Measurements from ENCODE around the gene ZBTB20. TPM values are rescaled to one million over a fixed set of nuclear protein-coding genes. Genes with fewer than 3 reads are reported as not detected.
A peak's percentile ranks its signal among the peaks of the same experiment; 100 is the strongest.

ZBTB20 gene
- total RNA-seq, 5 donors from 2014 or later (not counting 1 experiment from before 2014, with no cell fraction given) = 43.1 to 80.7 (median 48.4) TPM

- Histone ChIP-seq H3K4me3 (ENCODE audit: control insufficient read depth in 1 of 2, extremely low read depth in 1 of 2, low read length in 1 of 2) (no peak overlapping the region), H3K27ac (ENCODE audit: low read length) (no peak overlapping the region), H3K9me3 (no peaks in the 10 kb centered on the region), H3K4me1 (ENCODE audit: control insufficient read depth in 1 of 2, extremely low read depth in 1 of 2, insufficient read depth in 2 of 2, low read length in 2 of 2) (no peaks in the 10 kb centered on the region), H3K27me3 (replicated peaks in 1 of 2; ENCODE audit: control insufficient read depth in 2 of 2, extremely low read depth in 1 of 2, insufficient read depth in 2 of 2, low read length in 1 of 2) (no peaks in the 10 kb centered on the region), H3K36me3 (ENCODE audit: control insufficient read depth in 2 of 2, extremely low read depth in 1 of 2, insufficient read depth in 1 of 2, low read length in 1 of 2) (peaks cover 0 to 32% of the 10 kb centered on the region in 2 donors)
- H3K36me3 Mint-ChIP-seq = peaks cover 41% of the 10 kb centered on the region
- no peak for ATAC-seq (replicated peaks in 1 of 4)
- H3K27me3 Mint-ChIP-seq = no peaks in the 10 kb centered on the region
- H3K9me3 Mint-ChIP-seq = no peaks in the 10 kb centered on the region
- 100% methylated on average over 2 of the region's 4 CpGs for WGBS (ENCODE audit: insufficient coverage)
- POLR2A ChIA-PET = no interaction called here
- DNase-seq = no peak
- H3K4me1 Mint-ChIP-seq = no peaks in the 10 kb centered on the region
- CTCF ChIA-PET = interaction anchor here in 1 of 2 donors (1.1 kb wide), 1 partner anchor 41 kb away, joined by 3 read pairs; no protein-coding TSS in a partner anchor
- H3K27ac Mint-ChIP-seq = no peak overlapping the region
- H3K4me3 Mint-ChIP-seq = no peak overlapping the region
These were observed 769.7 kb downstream of the ZBTB20 start for GRCh38 chr3:114377426-114377825.

- WGBS (ENCODE audit: insufficient coverage) = 93% methylated on average over 3 of the region's 8 CpGs
- POLR2A ChIA-PET = no interaction called here
These were observed 770.4 kb downstream of the ZBTB20 start for GRCh38 chr3:114376516-114377185.

GRCh38 chr3:114375608-114376421, 771.3 kb downstream of the ZBTB20 start:
- no peaks in the 10 kb centered on the region for H3K4me1 Mint-ChIP-seq
- Histone ChIP-seq H3K4me1 (ENCODE audit: control insufficient read depth in 1 of 2, extremely low read depth in 1 of 2, insufficient read depth in 2 of 2, low read length in 2 of 2) (no peaks in the 10 kb centered on the region), H3K27ac (ENCODE audit: low read length) (no peak overlapping the region), H3K4me3 (ENCODE audit: control insufficient read depth in 1 of 2, extremely low read depth in 1 of 2, low read length in 1 of 2) (no peak overlapping the region), H3K36me3 (ENCODE audit: control insufficient read depth in 2 of 2, extremely low read depth in 1 of 2, insufficient read depth in 1 of 2, low read length in 1 of 2) (peaks cover 2 to 30% of the 10 kb centered on the region in 2 donors), H3K27me3 (replicated peaks in 1 of 2; ENCODE audit: control insufficient read depth in 2 of 2, extremely low read depth in 1 of 2, insufficient read depth in 2 of 2, low read length in 1 of 2) (no peaks in the 10 kb centered on the region), H3K9me3 (no peaks in the 10 kb centered on the region)
- CTCF ChIA-PET = interaction anchor here in 1 of 2 donors (1.2 kb wide), 1 partner anchor 9 kb away, joined by 3 read pairs; no protein-coding TSS in a partner anchor
- H3K36me3 Mint-ChIP-seq = peaks cover 49% of the 10 kb centered on the region
- POLR2A ChIA-PET = no interaction called here
- no peak for DNase-seq
- H3K9me3 Mint-ChIP-seq = no peaks in the 10 kb centered on the region
- 100% methylated on average over 1 of the region's 9 CpGs for WGBS (ENCODE audit: insufficient coverage)
- no peak for ATAC-seq (replicated peaks in 1 of 4)
- no peak overlapping the region for H3K27ac Mint-ChIP-seq
- no peak overlapping the region for H3K4me3 Mint-ChIP-seq
- no peaks in the 10 kb centered on the region for H3K27me3 Mint-ChIP-seq

More at GRCh38 chr3:114376516-114377185, 770.4 kb downstream of the ZBTB20 start:
- ATAC-seq (replicated peaks in 1 of 4) (no peak), DNase-seq (no peak)
- no peaks in the 10 kb centered on the region for H3K27me3 ChIP-seq (replicated peaks in 1 of 2; ENCODE audit: control insufficient read depth in 2 of 2, extremely low read depth in 1 of 2, insufficient read depth in 2 of 2, low read length in 1 of 2)
- H3K27ac Mint-ChIP-seq = no peak overlapping the region
- H3K9me3 Mint-ChIP-seq = no peaks in the 10 kb centered on the region
- H3K9me3 ChIP-seq = no peaks in the 10 kb centered on the region
- H3K4me1 Mint-ChIP-seq = no peaks in the 10 kb centered on the region
- no peak overlapping the region for H3K4me3 ChIP-seq (ENCODE audit: control insufficient read depth in 1 of 2, extremely low read depth in 1 of 2, low read length in 1 of 2)
- no peak overlapping the region for H3K4me3 Mint-ChIP-seq
- peaks cover 49% of the 10 kb centered on the region for H3K36me3 Mint-ChIP-seq
- peaks cover 2 to 32% of the 10 kb centered on the region in 2 donors for H3K36me3 ChIP-seq (ENCODE audit: control insufficient read depth in 2 of 2, extremely low read depth in 1 of 2, insufficient read depth in 1 of 2, low read length in 1 of 2)
- no peaks in the 10 kb centered on the region for H3K27me3 Mint-ChIP-seq
- H3K27ac ChIP-seq (ENCODE audit: low read length) = no peak overlapping the region
- no peaks in the 10 kb centered on the region for H3K4me1 ChIP-seq (ENCODE audit: control insufficient read depth in 1 of 2, extremely low read depth in 1 of 2, insufficient read depth in 2 of 2, low read length in 2 of 2)
- CTCF ChIA-PET = no interaction called here

DNA sequence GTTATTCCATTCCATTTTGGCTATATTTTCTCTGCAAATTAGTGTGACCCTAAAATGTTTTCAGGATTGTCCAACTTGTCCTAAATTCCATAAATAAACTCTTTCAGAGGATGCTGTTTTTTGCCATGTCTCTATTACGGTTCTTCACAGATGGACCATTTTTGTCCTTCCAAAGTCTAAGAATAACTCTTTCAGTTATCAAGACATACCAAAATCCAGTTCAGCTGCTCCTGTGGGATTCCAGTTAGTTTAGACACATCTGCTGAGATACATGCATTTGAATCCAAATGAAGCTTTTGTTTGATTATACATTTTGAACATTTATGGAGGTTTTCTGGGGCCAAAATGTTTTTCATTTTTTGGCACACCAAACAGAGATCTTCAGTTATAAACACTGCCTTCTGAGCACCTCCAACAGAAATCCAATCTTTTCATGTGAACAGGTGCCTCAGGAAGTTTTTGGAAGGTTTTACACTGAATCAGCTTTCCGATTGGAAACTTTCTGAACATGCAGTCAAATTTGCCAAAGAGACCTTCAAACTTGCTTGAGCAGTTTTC, 772.6 kb downstream of the ZBTB20 start:
- Mint-ChIP-seq H3K36me3 (peaks cover 43% of the 10 kb centered on the region), H3K9me3 (no peaks in the 10 kb centered on the region), H3K27me3 (no peaks in the 10 kb centered on the region), H3K27ac (no peak overlapping the region), H3K4me3 (no peak overlapping the region), H3K4me1 (no peaks in the 10 kb centered on the region)
- Histone ChIP-seq H3K4me1 (ENCODE audit: control insufficient read depth in 1 of 2, extremely low read depth in 1 of 2, insufficient read depth in 2 of 2, low read length in 2 of 2) (no peaks in the 10 kb centered on the region), H3K4me3 (ENCODE audit: control insufficient read depth in 1 of 2, extremely low read depth in 1 of 2, low read length in 1 of 2) (no peak overlapping the region), H3K27me3 (replicated peaks in 1 of 2; ENCODE audit: control insufficient read depth in 2 of 2, extremely low read depth in 1 of 2, insufficient read depth in 2 of 2, low read length in 1 of 2) (no peaks in the 10 kb centered on the region), H3K36me3 (ENCODE audit: control insufficient read depth in 2 of 2, extremely low read depth in 1 of 2, insufficient read depth in 1 of 2, low read length in 1 of 2) (peaks cover 2 to 16% of the 10 kb centered on the region in 2 donors), H3K9me3 (no peaks in the 10 kb centered on the region), H3K27ac (ENCODE audit: low read length) (no peak overlapping the region)
- no peak for ATAC-seq (replicated peaks in 1 of 4)
- DNase-seq = no peak
- WGBS (ENCODE audit: insufficient coverage) = 83% methylated on average over 1 of the region's 2 CpGs
- ChIA-PET POLR2A (no interaction called here), CTCF (no interaction called here)

DNA sequence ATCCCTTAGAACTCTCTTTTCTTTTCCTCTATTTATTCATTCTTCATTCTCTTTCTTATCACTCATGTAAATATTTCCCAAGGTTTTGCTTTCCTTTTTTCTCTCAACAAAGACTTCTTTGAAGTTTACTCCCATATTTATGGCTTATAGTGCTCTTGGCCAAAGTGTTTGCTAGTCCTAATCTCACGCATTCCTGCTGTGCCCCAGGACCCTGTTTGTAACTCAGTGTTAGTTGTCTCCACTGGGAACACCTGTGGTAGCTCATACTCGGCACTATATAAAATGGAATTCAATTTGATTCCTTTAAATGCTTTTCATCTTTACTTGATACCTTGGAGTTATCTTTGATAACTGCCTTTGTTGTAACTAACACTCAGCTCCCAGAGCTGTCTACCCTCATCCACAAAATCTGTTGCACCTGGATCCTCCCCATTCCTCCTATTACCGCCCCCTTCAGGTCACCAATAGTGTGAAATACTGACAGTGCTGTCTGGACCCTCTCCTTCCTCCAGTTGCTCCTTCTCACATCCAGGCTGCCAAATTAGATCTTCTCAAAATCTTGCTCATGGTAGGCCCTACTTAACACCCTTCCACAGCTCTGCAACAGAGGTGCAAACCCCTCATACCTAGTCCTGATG, 776.4 kb downstream of the ZBTB20 start:
- no peak overlapping the region for H3K27ac Mint-ChIP-seq
- Histone ChIP-seq H3K27ac (ENCODE audit: low read length) (no peak overlapping the region), H3K27me3 (replicated peaks in 1 of 2; ENCODE audit: control insufficient read depth in 2 of 2, extremely low read depth in 1 of 2, insufficient read depth in 2 of 2, low read length in 1 of 2) (no peaks in the 10 kb centered on the region), H3K4me3 (ENCODE audit: control insufficient read depth in 1 of 2, extremely low read depth in 1 of 2, low read length in 1 of 2) (no peak overlapping the region), H3K36me3 (ENCODE audit: control insufficient read depth in 2 of 2, extremely low read depth in 1 of 2, insufficient read depth in 1 of 2, low read length in 1 of 2) (peaks cover 2 to 4% of the 10 kb centered on the region in 2 donors), H3K4me1 (ENCODE audit: control insufficient read depth in 1 of 2, extremely low read depth in 1 of 2, insufficient read depth in 2 of 2, low read length in 2 of 2) (no peaks in the 10 kb centered on the region), H3K9me3 (no peaks in the 10 kb centered on the region)
- H3K36me3 Mint-ChIP-seq = peaks cover 22% of the 10 kb centered on the region
- no peak overlapping the region for H3K4me3 Mint-ChIP-seq
- no peak for ATAC-seq (replicated peaks in 1 of 4)
- ChIA-PET POLR2A (no interaction called here), CTCF (interaction anchor here in 1 of 2 donors (0.5 to 0.7 kb wide), 4 partner anchors 14 to 219 kb away, joined by 3 to 6 read pairs (median 4); no protein-coding TSS in a partner anchor)
- DNase-seq = peak in 1 of 35 experiments; percentile 11
- H3K9me3 Mint-ChIP-seq = no peaks in the 10 kb centered on the region
- WGBS (ENCODE audit: insufficient coverage) = 73% methylated on average over 1 of the region's 3 CpGs
- no peaks in the 10 kb centered on the region for H3K4me1 Mint-ChIP-seq
- no peaks in the 10 kb centered on the region for H3K27me3 Mint-ChIP-seq

DNA sequence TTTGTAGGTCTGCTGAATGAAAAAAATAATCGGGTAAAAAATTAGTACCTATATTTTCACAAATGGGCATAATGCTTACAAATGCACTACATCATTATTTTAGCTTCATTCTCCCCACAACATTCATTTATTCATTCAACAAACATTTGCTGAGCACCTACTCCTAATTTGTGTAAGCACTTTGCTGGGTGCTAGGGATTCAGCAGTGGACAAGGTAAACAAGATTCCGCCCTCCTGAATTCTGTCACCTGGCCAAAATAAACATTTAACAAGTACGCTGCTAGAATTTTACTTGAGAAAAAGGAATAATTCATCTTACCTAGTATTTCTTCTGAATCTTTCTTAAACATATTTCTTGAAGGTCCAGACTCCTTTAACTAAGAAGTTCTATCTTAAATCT, 781.2 kb downstream of the ZBTB20 start:
- H3K9me3 ChIP-seq = no peaks in the 10 kb centered on the region
- WGBS (ENCODE audit: insufficient coverage) = no CpG with 5 or more reads among the region's 3 CpGs
- Mint-ChIP-seq H3K27me3 (no peaks in the 10 kb centered on the region), H3K9me3 (no peaks in the 10 kb centered on the region), H3K4me3 (no peak overlapping the region), H3K4me1 (peaks cover 0 to 4% (median 0%) of the 10 kb centered on the region in 3 donors), H3K27ac (no peak overlapping the region), H3K36me3 (peaks cover 22% of the 10 kb centered on the region)
- ChIA-PET CTCF (interaction anchor here in 1 of 2 donors (1.0 kb wide), 1 partner anchor 19 kb away, joined by 3 read pairs; no protein-coding TSS in a partner anchor), POLR2A (no interaction called here)
- DNase-seq (no peak), ATAC-seq (replicated peaks in 1 of 4) (no peak)
- no peaks in the 10 kb centered on the region for H3K27me3 ChIP-seq (replicated peaks in 1 of 2; ENCODE audit: control insufficient read depth in 2 of 2, extremely low read depth in 1 of 2, insufficient read depth in 2 of 2, low read length in 1 of 2)
- no peaks in the 10 kb centered on the region for H3K36me3 ChIP-seq (ENCODE audit: control insufficient read depth in 2 of 2, extremely low read depth in 1 of 2, insufficient read depth in 1 of 2, low read length in 1 of 2)
- no peaks in the 10 kb centered on the region for H3K4me1 ChIP-seq (ENCODE audit: control insufficient read depth in 1 of 2, extremely low read depth in 1 of 2, insufficient read depth in 2 of 2, low read length in 2 of 2)
- no peak overlapping the region for H3K4me3 ChIP-seq (ENCODE audit: control insufficient read depth in 1 of 2, extremely low read depth in 1 of 2, low read length in 1 of 2)
- H3K27ac ChIP-seq (ENCODE audit: low read length) = no peak overlapping the region

Data from T-cell (primary cell).